ENCODE results near the gene SMAD1.

The SMAD1 gene
- total RNA-seq = 0.33 to 2.9 (median 0.39) reads per million in 3 experiments

GRCh38 chr4:145481164-145481941 is at the start of gene SMAD1:
Gene SMAD1, plus strand, starts transcription at chr4:145481853. Its CDS starts 32,761 bp downstream, at chr4:145514614.
- DNase-seq = no peak

- no peak for DNase-seq
These were observed 48.0 kb upstream of the SMAD1 start for GRCh38 chr4:145433684-145434083.

DNA sequence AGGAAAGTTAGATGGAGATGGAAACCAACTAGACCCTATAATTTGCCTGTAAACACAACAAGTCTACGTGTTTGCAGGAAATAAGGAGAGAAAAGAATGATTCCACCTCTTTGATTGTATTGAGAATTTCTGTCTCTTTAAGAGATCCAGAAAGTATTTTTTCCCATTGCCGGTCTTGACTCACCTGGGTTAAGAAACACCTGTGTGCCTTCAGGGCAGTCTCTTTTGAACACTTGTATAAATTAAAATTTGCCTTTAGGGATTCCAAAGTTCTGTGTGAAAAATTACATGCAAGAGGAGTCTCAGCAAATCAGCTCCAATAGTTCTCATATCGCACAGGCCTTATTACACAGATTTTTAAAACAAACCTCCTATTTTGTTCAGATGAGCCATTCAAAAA is 46.0 kb upstream of the SMAD1 start:
- no peak for DNase-seq

GRCh38 chr4:145436114-145436513 is 45.5 kb upstream of the SMAD1 start:
- no peak for DNase-seq

- DNase-seq = no peak
These were observed 44.9 kb upstream of the SMAD1 start for GRCh38 chr4:145436796-145437195.

DNA sequence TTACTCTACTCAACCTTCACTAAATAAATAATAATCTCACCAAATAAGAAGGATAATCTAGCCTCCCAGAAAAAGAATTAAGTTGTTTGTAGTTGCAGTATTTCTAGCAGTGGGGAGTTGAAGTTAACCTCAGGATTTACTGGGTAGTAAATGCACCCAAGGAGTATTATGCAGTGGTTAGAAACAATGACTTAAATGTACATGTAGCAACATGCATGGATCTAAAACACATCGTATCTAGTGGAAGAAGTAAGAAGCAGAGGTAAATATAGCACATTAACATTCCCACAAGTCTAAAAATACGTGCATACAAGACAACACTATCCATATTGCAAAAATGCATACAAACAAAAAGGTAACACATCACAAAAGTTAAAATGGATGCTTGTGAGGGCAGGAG is 44.2 kb upstream of the SMAD1 start:
- DNase-seq = no peak

DNA sequence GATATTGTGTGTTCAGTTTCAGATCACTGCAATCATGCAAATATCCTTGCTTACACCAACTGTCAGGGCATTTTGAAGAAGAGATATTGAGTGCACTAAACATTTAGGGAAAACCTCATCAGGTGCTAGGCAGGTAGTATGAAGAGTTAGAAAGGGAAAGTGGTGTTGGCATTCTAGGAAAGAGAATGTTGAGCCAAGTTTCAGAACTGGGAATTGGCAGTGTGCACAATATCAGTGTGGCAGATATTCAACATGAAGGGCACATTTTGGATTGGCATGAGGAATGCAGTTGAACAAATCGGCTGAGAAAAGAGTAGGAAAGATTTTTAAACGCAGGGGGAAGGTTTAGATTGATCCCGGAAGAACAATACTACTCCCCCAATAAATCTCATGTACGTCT is 43.4 kb upstream of the SMAD1 start:
- DNase-seq = no peak

GRCh38 chr4:145440292-145441007 is 41.2 kb upstream of the SMAD1 start:
- DNase-seq = no peak

DNA sequence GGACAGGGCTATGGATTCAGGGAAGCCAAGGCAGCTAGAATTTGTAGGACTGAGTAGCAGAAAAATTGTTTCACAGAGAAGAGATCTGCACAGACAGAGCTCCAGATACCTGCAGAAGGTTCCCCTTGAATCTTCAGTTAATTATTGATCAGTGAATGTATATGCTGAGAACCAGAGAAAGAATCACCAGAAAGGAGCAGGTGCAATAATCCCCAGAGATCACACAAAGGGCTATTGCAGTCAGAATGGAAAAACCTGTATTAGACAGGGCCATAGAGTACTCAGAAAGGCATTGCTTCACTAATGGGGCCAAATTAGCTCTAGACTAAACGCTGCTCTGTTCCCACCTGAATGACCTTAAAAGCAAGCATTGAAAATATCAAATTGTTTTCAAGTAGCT is 35.5 kb upstream of the SMAD1 start:
- no peak for DNase-seq

- DNase-seq = no peak
These were observed 29.8 kb upstream of the SMAD1 start for GRCh38 chr4:145451895-145452294.

GRCh38 chr4:145452447-145453162 is 29.0 kb upstream of the SMAD1 start:
- no peak for DNase-seq

DNA sequence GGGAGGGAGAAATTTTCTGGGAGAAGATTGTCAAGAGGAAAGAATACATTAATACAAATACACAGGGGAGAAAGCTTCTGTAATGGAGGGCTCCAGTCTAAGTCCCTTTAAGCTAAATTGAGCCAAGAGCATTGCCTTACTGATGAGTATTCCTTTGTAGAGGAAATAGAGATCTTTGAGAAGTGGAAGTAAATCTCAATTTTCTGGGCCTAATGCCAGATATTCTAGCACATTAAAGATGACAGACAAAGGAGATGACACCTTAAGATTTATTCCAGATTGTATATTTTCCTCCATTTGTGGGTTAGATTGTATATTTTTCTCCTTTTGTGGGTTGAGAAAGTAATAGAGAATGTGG is 28.5 kb upstream of the SMAD1 start:
- DNase-seq = no peak

DNA sequence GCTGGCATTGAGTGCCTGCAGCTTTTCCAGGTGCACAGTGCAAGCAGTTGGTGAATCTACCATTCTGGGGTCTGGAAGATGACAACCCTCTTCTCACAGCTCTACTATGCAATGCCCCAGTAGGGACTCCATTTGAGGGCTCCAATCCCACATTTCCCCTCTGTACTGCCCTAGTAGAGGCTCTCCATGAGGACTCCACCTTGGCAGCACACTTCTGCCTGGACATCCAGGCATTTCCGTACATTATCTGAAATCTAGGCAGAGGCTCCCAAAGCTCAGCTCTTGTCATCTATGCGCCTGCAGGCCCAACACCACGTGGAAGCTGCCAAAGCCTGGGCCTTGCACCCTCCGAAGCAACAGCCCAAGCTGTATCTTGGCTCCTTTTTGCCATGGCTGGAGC is 8.4 kb upstream of the SMAD1 start:
- no peak for DNase-seq

- no peak for DNase-seq
These were observed 1.4 kb upstream of the SMAD1 start for GRCh38 chr4:145480257-145480656.

DNA sequence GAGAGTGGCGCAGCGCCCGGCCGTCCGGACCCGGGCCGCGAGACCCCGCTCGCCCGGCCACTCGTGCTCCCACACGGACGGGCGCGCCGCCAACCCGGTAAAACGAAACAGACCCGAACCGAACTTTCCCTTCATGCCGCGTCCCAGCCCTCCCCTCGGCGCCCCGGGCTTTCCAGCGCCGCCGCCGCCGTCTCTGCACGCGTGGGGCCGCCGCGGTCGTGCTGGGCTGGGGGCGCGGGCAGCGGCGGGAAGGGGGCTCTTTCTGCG is 222 bp downstream of the SMAD1 start:
- DNase-seq = no peak

DNA sequence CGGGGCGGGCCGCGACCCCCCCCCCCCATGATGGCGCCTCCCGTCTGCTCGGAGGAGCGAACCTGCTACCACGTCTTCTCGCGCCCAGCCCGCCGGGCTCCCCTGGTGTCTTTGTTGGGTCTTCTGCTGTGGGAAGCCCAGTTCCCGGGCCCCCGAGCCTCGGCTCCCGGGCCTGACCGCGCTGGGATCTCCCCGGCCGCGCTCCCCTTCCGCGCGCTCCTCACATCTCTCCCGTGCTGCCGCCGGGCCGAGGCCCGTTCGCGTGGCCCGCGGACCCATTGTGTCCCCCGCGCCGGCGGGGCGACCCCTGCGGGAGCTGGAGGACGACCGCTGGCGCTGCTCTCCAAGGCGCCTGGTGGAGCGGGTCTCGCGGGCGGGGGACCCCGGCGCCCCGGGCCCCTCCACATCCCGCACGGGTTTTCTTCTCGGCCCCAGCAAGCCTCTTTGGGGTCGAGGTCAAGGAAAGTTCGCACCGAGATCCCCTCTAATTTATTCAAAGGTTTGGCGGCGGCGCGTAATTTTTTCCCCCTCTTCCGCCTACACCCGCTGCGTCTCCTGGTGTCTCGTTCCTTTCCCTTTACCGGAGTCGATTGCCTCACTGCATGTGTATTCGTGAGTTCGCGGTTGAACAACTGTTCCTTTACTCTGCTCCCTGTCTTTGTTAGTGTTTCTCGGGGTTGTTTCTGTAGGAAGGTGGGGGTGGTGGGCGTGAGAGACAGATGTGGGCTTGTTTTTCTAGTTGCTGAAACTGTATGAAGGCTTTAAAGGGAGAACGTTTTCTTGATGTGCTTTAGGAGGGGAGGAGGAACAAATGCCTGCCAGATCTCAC is 770 bp downstream of the SMAD1 start:
- no peak for DNase-seq

- no peak for DNase-seq
These were observed 1.9 kb downstream of the SMAD1 start for GRCh38 chr4:145483514-145483913.

- DNase-seq = no peak
These were observed 2.7 kb downstream of the SMAD1 start for GRCh38 chr4:145484225-145484846.

DNA sequence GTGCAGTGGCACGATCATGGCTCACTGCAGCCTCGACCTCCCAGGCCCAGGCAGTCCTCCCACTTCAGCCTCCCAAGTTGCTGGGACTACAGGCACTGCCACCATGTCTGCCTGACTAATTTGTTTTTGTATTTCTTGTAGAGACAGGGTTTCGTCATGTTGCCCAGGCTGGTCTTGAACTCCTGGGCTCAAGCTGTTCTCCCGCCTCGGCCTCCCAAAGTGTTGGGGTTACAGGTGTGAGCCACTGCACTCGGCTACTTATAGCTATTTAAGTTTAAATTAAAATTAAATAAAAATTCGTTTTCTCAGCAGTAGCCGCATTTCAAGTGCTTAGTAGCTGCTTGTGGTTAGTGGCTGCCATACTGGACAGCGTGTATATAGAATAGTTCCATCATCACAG is 3.5 kb downstream of the SMAD1 start:
- DNase-seq = no peak

- no peak for DNase-seq
These were observed 5.0 kb downstream of the SMAD1 start for GRCh38 chr4:145486603-145487002.

DNA sequence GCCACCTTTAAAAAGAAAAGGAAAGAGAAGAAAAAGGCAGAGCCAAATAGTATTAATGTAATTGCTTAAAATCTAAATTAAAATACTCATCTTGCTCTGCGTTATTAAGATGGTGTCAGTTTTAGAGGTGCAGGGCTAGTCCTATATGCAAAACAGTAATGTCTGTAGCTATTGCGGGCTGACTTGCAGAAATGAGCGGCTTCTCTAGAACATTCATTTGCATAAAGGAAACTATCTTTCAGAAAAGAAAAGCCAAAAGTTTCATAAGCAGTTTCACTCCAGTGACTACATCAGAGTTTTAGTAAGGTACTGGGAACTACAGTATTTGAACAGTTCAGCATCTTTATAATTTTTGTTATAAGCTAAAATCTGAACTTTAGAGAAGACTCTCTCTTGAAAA is 6.0 kb downstream of the SMAD1 start:
- no peak for DNase-seq

GRCh38 chr4:145488310-145488709 is 6.7 kb downstream of the SMAD1 start:
- no peak for DNase-seq

DNA sequence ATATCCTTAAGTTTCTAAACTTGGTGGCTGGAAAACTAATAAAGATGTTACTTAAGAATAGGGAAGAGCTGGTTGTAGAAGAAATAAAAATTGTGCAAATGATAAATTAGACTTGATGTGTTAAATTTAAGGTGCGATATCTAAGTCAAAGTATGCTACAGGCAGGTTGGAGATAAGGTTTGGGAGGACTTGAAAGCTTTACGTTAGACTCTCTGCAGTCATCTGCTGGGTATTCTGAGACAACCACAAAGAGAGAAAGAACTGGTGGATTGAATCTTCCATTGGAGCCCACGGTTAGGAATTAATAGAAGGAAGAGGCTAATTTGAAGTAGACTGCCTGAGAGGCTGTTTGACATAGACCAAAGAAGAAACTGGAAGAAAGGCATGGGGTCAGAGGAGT is 7.9 kb downstream of the SMAD1 start:
- DNase-seq = no peak
